HS-5 (cell line): Measurements from ENCODE around the gene PIEZO2.
A peak's percentile ranks its signal among the peaks of the same experiment; 100 is the strongest.
"Not testable (repeated sequence)": the region's sequence is repeated elsewhere in the genome, so short reads cannot be mapped to it uniquely, and the experiment has no call there.

Experiments
- DNase-seq: peaks from one replicate; pipeline ENCODE4 v3.0.0-alpha.2; 2012; ENCODE audit warnings: low read depth

The PIEZO2 gene

GRCh38 chr18:11149441-11150270 lies at the start of gene PIEZO2:
TSS of gene PIEZO2 (minus strand) at chr18:11149569. CDS start at chr18:11148588, 981 bp downstream.
- no peak for DNase-seq

- DNase-seq, result no peak
Observed at GRCh38 chr18:11183637-11184036, 34.3 kb upstream of the PIEZO2 start.

- DNase-seq, result not testable (repeated sequence)
Observed at GRCh38 chr18:11181629-11182028, 32.3 kb upstream of the PIEZO2 start.

GRCh38 chr18:11179959-11180519 lies 30.7 kb upstream of the PIEZO2 start:
- DNase-seq, result no peak

GRCh38 chr18:11178951-11179549 lies 29.7 kb upstream of the PIEZO2 start:
- no peak for DNase-seq

GRCh38 chr18:11177382-11177781 lies 28.0 kb upstream of the PIEZO2 start:
- no peak for DNase-seq

GRCh38 chr18:11176481-11176881 lies 27.1 kb upstream of the PIEZO2 start:
- peak; percentile 53 for DNase-seq

GRCh38 chr18:11175266-11175979 lies 26.1 kb upstream of the PIEZO2 start:
- peak; percentile 40 for DNase-seq

GRCh38 chr18:11174179-11174578 lies 24.8 kb upstream of the PIEZO2 start:
- DNase-seq, result not testable (repeated sequence)

- no peak for DNase-seq
Observed at GRCh38 chr18:11167778-11168177, 18.4 kb upstream of the PIEZO2 start.

GRCh38 chr18:11165952-11166351 lies 16.6 kb upstream of the PIEZO2 start:
- DNase-seq, result no peak

- DNase-seq, result no peak
Observed at GRCh38 chr18:11165138-11165537, 15.8 kb upstream of the PIEZO2 start.

GRCh38 chr18:11163665-11164064 lies 14.3 kb upstream of the PIEZO2 start:
- DNase-seq, result no peak

GRCh38 chr18:11162889-11163288 lies 13.5 kb upstream of the PIEZO2 start:
- no peak for DNase-seq

- DNase-seq, result no peak
Observed at GRCh38 chr18:11162462-11162861, 13.1 kb upstream of the PIEZO2 start.

- DNase-seq, result no peak
Observed at GRCh38 chr18:11160313-11160712, 10.9 kb upstream of the PIEZO2 start.

GRCh38 chr18:11159844-11160243 lies 10.5 kb upstream of the PIEZO2 start:
- no peak for DNase-seq

GRCh38 chr18:11156978-11157377 lies 7.6 kb upstream of the PIEZO2 start:
- DNase-seq, result no peak

- no peak for DNase-seq
Observed at GRCh38 chr18:11155034-11155759, 5.8 kb upstream of the PIEZO2 start.

GRCh38 chr18:11154368-11154989 lies 5.1 kb upstream of the PIEZO2 start:
- no peak for DNase-seq

- DNase-seq, result no peak
Observed at GRCh38 chr18:11153097-11153496, 3.7 kb upstream of the PIEZO2 start.

- DNase-seq, result no peak
Observed at GRCh38 chr18:11150271-11150615, 874 bp upstream of the PIEZO2 start.
